GM18870 (cell line): ENCODE data around the gene CDK5R2.
"Not testable (repeated sequence)": the region's sequence is repeated elsewhere in the genome, so short reads cannot be mapped to it uniquely, and the experiment has no call there.

ENCODE experiments used
- ATAC-seq: cut with Tn5 transposase; IDR thresholded peaks from one replicate; pipeline ENCODE4 v1.9.1; 2021; ENCODE audit warnings: moderate library complexity; ENCODE audit not compliant: unreplicated experiment

CDK5R2 gene

DNA sequence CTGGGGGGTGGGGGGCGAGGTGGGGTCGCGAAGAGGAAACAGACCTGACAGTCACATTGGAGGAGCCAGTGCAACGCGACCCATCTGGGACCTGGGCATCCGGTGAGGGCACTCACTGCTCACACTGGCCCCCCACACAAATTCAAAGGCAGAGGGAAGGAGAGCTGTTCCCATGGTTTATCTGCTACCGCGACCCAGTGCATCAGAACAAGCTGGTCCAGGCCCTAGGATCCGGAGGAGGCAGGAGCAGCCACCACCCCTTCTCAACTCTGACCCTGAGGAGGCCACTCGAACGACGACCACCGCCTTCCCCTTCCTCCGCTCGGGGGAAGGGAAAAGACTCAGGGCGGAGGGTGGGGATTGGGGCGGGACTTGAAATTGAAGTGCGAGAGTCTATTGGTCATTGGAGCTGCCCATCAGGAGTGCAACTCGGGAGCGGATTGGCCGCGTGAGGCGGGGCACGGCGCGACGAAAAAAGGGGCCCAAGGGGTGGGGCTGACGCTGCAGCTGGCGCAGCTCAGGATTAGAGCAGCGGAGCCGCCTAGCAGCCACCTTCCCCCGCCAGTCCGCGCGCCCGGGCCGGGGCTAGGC, at the start of gene CDK5R2:
Gene CDK5R2 (plus strand): TSS at position 526 of the 591 bp plus-strand sequence. CDS start 155 bp downstream, outside the sequence.
- peak; percentile 96 for ATAC-seq

DNA sequence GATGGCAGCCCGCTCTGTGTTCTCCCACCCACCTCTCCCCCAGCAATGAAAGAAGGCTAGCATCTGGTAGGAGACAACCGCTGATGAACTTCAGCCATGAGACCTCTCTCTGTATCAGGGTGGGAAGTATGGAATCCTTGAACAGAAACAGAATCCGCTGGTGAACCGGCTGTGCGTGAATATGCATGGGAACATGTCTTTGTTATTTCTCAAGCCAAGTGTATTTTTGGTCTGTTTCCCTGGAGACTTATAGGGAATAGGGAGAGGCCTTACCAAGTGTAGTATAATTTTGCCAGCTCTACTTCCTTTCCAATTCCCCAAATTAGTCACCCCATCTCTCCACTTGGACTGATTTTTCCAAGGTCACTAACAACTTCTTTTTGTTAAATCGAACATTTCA, 48.7 kb upstream of the CDK5R2 start:
- ATAC-seq: no peak

DNA sequence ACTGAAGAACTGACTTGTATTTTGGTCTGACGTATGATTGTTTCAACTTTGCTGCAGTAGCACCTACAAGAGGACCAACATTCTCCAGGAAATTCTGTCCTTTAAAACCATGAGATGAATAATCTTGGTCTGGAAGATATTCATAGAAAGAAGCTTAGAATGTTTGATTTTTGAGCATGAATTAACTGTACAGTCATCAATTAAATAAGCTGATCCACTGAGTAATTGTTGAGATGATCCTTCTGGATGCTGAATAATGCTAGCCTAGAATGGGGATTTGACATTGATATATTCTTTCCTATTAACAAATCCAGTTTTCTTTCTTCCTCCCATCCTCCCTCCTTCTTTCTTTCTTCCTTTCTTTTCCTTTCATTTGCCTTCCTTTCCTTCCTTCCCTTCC, 39.0 kb upstream of the CDK5R2 start:
- no peak for ATAC-seq

GRCh38 chr2:218924757-218925156, 34.7 kb upstream of the CDK5R2 start:
- ATAC-seq: no peak

DNA sequence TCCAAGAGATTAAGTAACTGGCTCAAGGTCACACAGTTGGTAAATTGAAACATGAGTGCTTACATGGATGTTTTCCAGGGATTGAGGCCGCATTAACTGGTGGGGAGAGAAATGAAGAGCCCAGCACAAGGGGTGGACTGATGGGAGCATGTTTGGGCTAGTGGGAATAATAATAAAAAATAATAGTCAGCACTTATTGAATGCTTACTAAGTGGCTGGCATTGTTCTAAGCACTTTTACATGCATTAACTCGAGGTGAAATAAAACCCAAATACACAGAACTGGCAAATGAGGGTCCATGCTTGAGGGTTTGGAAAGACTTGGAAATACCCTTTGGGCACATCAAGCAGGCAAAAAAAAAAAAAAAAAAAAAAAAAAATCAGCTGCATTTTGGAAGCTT, 34.0 kb upstream of the CDK5R2 start:
- ATAC-seq: no peak

DNA sequence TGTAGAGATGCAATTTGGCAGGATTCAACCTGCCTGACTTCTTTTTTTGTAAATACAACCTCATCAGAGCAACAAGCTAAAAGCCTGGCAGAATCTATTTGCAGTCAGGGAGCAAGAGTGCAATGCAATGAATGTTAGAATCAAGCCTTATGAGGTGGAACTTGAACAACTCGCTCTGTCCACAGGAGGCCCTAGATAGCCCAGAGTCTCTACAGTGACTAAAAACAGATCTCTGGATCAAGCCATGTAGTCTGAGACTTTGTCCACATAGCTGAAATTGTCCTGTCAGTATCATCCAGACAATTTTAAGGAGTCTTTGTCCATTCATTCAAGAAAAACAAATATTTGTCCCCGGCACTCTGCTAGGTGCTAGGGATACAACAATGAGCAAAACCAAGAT, 32.0 kb upstream of the CDK5R2 start:
- ATAC-seq: no peak

GRCh38 chr2:218927876-218928275, 31.6 kb upstream of the CDK5R2 start:
- ATAC-seq: no peak

GRCh38 chr2:218930488-218930887, 29.0 kb upstream of the CDK5R2 start:
- ATAC-seq: not testable (repeated sequence)

DNA sequence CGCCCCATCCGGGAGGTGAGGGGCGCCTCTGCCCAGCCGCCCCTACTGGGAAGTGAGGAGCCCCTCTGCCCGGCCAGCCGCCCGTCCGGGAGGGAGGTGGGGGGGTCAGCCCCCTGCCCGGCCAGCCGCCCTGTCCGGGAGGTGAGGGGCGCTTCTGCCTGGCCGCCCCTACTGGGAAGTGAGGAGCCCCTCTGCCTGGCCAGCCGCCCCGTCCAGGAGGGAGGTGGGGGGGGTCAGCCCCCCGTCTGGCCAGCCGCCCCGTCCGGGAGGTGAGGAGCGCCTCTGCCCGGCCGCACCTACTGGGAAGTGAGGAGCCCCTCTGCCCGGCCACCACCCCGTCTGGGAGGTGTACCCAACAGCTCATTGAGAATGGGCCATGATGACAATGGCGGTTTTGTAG, 27.7 kb upstream of the CDK5R2 start:
- not testable (repeated sequence) for ATAC-seq

GRCh38 chr2:218944759-218945404, 14.6 kb upstream of the CDK5R2 start:
- no peak for ATAC-seq

- ATAC-seq: no peak
Observed at GRCh38 chr2:218946621-218947020, 12.8 kb upstream of the CDK5R2 start.

DNA sequence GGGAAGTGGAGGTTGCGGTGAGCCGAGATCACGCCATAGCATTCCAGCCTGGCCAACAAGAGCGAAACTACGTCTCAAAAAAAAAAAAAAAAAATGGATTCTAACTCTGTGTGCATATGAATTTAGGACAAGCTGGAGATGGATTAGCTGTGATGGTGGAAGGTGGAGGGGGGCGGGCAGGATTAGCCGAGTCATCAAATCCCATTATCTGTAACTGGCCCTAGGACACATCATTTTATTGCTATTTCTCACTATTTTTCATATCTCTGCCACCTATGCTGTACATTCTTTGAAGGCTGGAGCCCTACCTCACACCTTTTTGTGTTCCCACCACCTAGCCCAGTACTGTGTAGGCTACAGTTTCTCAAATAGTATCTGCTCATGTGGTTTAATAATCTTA, 7.3 kb upstream of the CDK5R2 start:
- no peak for ATAC-seq

GRCh38 chr2:218953366-218953954, 6.0 kb upstream of the CDK5R2 start:
- ATAC-seq: no peak

GRCh38 chr2:218954541-218955300, 4.7 kb upstream of the CDK5R2 start:
- ATAC-seq: no peak

DNA sequence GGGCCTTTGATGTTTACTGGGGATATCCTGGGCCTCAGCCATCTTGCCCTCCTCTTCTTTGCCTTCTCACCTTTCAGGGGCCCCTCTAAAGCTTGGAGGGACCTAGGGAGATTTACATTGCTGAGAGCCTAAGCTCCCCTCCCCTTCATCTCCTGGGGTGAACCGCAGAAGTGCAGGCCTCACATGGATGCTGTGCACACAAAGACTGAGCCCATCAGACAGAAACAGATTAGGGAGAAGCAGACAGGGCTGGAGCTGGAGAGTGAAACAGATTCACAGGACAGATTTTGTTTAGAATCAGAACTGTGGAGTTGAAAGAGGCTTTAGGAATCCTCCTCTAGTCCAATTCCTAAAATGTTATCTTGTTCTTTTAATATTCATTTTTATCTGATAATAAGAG, 3.4 kb upstream of the CDK5R2 start:
- no peak for ATAC-seq

- ATAC-seq: no peak
Observed at GRCh38 chr2:218957671-218958070, 1.8 kb upstream of the CDK5R2 start.

GRCh38 chr2:218958276-218958675, 1.2 kb upstream of the CDK5R2 start:
- no peak for ATAC-seq

DNA sequence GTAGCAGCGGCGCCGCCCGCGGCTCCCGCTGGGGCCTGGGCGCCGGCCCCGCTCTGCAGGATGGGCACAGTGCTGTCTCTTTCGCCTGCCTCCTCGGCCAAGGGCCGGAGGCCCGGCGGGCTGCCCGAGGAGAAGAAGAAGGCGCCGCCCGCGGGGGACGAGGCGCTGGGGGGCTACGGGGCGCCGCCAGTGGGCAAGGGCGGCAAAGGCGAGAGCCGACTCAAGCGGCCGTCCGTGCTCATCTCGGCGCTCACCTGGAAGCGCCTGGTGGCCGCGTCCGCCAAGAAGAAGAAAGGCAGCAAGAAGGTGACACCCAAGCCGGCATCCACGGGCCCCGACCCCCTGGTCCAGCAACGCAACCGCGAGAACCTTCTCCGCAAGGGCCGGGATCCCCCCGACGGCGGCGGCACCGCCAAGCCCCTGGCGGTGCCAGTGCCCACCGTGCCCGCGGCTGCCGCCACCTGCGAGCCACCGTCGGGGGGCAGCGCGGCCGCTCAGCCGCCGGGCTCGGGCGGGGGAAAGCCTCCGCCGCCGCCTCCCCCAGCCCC, 369 bp downstream of the CDK5R2 start:
- ATAC-seq: no peak

DNA sequence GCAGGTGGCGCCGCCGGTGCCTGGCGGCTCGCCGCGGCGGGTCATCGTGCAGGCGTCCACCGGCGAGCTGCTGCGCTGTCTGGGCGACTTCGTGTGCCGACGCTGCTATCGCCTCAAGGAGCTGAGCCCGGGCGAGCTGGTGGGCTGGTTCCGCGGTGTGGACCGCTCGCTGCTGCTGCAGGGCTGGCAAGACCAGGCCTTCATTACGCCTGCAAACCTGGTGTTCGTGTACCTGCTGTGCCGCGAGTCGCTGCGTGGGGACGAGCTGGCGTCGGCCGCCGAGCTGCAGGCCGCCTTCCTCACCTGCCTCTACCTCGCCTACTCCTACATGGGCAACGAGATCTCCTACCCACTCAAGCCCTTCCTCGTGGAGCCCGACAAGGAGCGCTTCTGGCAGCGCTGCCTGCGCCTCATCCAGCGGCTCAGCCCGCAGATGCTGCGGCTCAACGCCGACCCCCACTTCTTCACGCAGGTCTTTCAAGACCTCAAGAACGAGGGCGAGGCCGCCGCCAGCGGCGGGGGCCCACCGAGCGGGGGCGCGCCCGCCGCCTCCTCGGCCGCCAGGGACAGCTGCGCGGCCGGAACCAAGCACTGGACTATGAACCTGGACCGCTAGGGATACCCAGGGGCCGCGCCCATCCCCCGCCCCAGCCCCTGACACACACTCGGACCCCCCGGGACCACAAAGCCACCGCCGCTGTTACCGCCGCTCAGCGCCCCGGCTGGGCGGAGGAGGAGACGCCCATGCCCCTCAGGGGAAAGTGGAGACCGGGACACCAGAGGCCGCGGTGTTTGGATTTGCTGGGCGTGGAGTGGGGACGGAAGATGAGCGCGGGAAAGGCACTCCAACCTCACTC, 1.1 kb downstream of the CDK5R2 start:
- no peak for ATAC-seq

DNA sequence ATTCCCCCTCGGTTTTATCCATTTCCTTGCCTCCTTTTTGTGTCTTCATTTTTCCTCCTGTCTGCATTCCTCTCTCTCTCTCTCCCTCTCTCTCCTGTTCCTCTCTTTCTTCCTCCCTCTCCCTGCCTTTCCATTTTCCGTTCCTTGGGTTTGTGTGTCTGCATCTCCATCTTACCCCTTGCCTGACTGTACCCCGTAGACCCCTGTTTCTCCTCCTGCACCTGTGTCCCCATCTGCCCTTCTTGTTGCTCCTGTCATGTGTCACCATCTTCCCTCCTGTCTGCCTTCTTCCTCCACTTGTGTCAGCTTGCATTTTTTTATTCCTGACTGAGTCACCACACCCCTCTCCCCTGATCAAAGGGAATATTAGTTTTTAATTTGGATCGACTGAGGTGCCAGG, 1.8 kb downstream of the CDK5R2 start:
- ATAC-seq: no peak
